HG02571 (cell line): Measurements from ENCODE around the gene DGKB.

Experiments used
- ATAC-seq: cut with Tn5 transposase; IDR thresholded peaks from one replicate; pipeline ENCODE4 v1.9.1; 2021; ENCODE audit warnings: mild to moderate bottlenecking, moderate library complexity; ENCODE audit not compliant: unreplicated experiment

Gene DGKB

DNA sequence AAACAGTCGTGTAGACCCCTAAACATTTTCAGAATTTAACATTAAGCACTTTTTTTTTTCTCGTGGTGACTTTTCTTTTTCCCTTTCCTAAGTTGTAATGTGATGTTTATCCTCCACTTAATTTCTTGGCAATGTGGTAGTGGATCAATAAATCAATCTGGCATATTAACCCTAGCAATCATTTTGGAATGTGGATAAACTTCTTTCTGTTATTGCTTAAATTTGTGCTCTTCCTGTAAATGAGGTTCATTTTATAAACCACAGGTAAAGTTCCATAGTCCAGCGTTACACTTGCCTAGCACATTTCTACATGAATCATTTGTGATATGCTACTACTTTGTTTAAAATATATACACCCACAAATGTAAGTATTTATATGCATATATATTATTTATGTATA is 665.7 kb downstream of the DGKB start:
- no peak for ATAC-seq

DNA sequence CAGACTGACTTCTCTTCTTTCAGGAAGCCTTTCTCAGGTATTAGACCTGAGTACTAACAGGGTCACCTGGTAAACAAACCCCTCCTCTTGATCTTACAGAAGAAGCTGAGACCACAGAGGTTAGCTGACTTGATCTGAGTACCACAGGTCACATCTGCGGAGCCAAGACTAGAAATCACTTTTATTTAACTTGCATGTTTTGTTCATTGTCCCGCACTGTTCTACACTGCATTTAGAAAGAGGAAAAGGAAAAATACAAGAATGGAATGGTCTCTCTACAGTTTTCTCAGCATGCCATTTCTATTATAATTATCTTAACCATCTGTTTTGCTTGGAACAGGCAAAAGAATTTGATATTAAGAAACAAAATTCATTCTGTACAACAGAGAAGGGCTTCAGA is 667.5 kb downstream of the DGKB start:
- no peak for ATAC-seq

DNA sequence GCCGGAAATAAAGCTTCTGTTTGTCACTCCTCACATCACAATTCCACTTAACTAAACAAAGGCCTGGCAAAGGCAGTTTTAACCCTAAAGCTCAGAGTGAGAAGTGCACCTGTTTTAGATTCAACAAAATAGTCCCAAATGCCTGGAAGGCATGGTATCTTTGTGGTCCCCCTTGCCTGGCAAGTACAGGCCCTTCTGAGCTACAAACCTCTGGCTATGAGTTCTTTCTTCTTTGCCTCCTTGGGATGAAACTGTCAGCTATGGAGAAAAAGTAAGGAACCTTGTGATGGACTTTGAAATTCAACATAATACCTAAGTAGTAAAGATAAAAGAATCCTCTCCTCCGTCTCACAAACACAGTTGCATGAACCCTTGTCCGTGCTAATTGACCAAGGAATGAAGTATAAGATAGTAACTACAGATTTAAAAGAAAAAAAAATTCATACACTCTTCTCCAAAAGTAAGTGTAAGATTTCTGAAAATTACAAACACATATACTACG is 668.6 kb downstream of the DGKB start:
- ATAC-seq: no peak

DNA sequence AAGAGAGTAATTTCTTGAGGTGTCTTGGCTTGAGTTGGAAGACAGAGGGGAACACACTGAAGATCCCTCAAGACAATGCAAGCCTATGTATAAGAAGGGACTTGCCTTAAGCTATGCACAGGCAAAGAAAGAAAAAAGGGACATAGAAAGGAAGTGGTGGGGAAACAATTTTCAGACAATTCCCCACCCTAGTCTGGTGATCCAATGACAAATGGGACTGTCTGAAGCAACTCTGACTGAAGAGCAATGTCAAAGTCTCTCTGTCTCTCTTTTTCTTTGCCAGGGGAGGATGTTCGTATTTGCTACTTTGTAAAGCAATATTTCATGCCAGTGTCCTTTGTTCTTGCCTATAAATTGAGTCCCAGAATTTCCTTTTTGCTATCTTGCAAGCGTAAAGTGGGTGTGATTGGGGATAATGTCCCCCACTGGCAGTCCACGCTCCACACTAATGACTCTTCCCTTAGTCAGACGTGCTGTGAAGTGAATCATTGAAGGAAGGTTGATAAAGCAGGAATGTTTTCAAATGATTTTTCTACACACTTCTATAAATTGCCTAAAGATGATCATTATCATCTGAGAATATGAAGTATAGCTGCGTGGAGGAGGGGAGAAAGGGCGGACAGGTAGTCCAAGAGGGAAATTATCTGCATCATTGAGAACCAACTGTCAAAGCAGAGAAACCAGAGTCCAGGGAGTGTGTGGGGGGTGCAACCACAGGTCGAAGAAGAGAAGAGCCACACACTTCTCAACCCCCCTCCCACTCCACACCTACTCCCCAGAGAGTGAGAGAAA is 669.3 kb downstream of the DGKB start:
- no peak for ATAC-seq

DNA sequence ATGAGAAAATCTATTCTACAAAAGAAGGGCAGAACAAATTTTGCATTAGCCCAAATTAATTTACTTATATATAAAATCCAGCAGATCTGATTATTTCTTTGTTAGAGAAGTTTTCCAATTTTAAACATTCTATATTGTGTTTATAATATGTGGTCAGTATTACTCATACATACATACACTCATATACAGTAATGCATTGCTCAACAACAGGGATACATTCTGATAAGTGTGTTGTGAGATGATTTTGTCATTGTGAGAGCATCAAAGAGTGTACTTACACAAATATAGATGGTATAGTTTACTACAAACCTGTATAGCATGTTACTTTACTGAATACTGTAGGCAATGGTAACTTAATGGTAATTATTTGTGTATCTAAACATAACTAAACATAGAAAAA is 673.5 kb downstream of the DGKB start:
- no peak for ATAC-seq

DNA sequence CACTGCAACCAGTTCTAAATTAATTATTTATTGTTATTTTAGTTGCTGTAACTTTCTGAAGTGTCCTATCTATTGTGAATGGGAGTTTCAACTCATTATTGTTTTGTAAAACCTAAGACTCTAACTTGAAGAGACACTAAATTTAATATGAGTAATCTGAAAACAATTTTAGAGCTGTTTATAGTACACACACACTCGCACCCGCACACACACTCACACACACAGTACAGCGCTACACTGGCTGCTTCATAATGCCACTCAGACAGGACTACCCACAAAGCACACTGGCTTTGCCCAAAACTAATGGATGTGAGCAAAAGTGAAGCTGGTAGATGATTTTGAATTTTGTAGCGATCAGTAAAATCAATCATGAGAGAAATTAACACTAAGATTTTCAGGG is 674.2 kb downstream of the DGKB start:
- ATAC-seq: no peak

DNA sequence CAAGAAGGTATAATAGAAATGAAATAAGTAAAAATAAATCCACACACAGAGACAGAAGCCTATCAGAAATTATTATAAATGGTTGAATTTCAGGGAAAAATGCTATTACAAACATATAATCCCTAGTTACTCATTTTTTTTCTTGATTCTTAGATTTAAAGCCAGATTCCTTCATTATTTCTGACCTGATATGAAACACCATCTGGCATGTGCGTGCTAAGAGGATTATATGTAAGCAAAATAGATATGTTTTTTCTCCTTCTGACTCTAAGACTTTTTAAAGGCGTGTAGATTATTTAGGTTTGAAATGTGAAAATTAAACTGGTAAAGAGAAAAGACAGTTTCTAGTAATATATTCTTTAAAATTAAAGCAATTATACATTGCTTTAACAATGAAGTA is 676.4 kb downstream of the DGKB start:
- no peak for ATAC-seq

DNA sequence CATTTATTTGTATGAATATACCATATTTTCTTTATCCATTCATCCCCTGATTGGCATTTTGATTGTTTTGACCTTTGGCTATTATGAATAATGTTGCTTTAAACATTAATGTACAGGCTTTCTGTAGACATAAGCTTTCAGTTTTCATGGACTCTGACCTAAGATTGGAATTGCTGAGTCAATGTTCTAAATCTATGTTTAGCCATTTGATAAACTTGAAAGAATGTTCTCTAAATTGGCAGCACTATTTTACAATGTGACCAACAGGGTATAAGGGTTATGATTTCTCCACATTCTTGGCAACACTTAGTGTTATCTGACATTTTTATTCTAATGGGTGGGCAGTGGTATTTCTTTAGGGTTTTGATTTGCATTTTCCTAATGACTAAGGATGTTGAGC is 683.4 kb downstream of the DGKB start:
- ATAC-seq: no peak

DNA sequence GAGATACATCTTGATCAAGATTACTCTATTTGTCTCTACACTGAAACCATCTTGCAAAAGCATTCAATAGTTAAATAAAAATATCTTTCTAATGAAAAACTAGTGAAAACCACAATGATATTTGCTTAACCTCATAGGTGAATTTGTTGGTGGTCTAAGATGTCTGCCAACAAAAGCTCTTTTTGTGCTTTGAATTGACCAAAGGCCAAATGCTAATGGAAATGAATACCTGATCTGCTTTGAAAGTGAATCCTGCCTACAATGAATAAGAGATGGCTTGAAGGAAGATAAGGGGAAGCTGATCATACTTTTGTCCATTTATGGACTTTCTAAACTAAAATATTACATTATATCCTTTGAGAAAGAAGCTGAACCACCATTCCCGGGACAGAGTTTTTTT is 684.2 kb downstream of the DGKB start:
- no peak for ATAC-seq

DNA sequence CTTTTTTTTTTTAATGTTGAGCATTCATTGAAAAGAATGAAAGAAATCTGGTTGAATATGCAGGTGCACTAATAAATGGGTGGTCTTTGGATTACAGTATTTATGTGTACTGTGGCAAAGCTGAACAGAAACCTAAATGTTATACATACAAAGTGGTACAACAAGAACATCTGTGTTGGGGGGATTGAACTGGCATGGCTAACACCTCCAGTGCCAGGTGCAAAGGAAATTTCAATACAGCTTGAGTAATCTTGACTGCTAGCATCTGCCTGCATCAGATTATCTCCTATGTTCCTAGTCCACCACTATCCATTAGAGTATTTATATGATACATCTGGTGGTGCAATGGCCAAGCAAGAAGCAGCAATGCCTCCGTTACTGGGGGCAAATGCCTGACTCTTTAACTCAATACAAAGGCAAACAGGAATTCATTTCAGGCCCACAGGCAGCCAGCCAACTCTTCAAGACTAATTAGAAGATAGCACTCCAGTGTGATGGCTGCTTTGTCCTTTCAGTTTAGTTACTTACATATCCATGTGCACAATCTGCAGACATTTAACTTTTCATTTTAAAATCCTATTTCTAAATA is 692.6 kb downstream of the DGKB start:
- no peak for ATAC-seq

DNA sequence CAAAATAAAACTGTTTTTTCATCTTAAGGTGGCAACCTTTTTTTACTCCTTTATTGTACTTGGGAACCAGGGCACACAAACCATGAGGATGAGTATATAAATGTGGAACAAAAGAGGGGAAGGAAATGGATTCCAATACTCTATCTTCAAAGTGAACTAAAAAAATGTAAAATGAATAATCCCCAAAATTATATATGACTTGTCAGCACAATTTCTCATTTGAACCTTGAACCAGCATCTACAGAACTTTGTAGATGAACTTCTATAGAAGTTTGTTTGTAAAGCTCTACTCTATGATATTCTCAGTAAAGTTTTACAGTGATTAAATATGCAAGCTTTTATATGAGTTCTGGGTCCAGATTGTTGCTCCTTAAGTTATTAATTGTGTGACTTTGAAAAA is 694.8 kb downstream of the DGKB start:
- ATAC-seq: no peak

DNA sequence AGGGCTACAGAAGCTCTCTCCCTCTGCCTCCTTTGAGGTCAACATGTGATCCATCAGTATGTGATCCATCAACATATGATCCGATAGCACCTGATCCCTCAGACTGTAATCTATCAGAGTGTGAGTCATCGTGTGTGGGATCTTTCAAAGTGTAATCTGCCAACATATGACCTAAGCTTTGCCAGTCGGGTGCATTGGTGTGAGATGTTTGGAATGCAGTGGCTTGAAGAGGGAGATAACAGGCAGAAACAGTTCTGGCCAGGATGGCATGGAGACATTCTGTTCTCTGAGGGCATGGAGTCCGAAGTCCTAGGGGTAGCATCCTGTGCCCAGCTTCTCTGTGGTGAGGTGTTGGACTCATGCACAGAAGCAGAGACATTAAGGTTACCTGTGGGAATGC is 695.4 kb downstream of the DGKB start:
- no peak for ATAC-seq

DNA sequence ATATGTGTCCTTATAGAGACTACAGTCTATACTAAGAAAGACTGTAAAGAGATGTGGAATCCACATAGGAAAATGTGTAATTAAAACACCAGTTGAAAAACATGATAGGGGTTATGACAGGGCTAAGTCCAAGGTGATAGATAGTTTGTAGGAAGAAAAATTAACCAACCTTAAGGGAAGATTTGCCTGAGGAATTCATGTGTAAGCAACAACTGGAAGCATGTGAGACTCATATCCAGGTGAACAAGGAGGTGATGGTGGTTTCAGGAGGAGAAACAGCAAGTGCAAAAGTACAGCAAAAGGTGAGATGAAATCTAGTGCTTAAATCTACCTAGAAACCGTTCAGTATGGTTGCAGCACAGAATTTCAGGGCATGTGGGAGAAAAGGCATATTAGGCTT is 696.4 kb downstream of the DGKB start:
- no peak for ATAC-seq

DNA sequence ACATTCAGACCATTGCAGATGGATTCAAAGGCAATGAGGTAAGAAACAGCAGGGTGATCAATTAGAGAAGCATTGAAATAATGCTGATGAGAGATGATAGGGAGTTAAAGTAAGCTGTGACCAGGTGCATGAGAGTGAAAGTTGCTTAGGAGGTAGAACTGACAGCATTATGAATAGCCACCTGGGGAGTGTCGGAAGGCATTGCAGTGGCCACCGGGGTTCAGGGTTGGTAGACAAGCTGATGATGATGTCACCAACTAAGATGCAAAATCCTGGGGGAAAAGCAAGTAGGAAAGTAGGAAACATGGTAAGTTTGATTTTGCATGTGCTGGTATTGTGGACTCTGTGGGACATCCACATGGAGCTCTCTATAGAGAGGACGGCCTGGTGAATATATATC is 701.2 kb downstream of the DGKB start:
- no peak for ATAC-seq

DNA sequence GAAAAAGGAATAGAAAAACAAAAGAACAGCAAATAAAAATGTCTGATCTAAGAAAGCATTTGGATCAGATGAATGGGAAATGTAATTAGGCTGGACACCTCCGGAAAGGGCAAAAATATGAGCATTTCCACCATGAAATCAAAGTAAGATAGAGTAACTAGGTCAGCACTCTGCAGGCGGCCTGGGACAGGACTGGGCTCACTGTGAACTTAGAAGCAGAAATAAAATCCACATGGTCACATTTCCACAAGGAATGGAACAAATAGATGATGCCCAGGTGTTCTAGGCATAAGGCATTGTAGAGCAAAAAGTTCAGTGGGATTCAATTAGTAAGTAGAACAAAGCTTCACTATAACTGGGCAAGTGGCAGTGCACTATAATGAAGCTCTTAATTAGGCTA is 703.2 kb downstream of the DGKB start:
- no peak for ATAC-seq

DNA sequence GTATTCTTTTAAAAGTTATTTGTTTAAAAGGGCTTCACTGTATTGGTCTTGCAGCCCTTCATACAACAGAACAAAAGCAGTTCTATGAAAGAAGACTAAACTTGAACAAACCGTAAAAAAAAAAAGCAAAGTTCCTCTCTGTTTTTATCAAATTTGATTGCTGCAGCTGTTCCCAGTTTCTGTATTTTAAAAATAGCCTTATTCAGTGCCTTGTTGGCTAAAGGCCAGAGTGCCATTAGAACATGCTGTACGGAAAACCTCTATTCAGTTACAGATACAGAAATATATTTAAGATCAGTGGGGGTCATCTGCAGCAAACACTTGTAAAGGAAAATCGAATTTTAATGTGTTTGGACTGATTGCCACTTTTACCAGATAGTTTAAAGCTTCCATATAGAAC is 705.3 kb downstream of the DGKB start:
- ATAC-seq: no peak

DNA sequence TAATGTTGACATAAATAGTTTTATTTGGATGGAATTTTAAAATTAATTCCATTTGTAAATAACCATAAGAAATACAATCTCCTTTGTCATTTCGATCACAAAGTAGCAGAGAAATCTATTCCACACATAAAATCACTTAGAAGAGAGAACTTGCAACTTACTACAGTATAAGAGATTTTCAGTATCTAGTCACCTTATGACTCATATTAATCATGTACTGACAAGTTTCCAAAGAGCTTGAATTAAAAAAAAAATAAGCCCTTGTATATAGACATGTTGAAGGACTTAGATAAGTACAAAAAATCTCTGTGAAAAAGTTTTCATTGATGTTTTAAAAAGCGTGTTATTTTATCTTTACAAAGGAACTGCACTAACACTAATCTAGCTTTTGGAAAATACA is 706.0 kb downstream of the DGKB start:
- no peak for ATAC-seq

DNA sequence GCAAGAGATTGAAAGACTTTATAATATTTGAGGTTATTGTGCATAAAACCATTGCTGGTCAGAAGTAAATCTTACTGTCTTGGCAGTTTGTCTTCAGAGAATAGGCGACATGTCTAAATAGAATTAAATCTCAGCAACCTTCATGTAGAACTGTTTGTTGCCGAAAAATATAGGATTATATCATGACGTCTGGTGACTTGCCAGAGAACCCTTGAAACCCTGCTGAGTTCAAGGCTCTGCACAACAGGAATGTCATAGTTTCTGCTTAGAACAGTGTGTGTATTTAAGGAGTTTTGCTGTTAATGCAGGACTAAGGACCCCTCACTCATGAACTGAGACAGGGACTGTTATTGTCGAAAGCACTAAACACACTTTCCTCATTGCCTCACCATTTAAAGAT is 706.7 kb downstream of the DGKB start:
- ATAC-seq: no peak

DNA sequence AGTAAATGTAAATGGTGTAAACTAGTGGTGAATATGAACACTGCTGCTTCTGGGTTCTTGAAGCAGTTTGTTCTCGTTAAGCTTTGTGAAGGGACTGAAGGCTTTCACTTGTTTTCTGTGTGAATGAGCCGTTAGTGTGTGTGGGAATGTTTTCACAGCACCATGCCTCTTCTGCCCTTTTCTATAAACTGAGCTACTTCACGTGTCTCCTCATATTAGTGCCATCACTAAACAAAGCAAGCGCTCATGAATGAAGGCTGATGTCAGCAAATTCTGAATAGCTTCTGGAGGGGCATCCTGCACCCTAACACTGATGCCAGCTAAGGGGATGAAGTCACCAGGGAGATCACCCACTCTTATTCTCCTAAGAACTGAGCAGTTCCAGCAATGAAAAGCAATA is 707.5 kb downstream of the DGKB start:
- no peak for ATAC-seq

DNA sequence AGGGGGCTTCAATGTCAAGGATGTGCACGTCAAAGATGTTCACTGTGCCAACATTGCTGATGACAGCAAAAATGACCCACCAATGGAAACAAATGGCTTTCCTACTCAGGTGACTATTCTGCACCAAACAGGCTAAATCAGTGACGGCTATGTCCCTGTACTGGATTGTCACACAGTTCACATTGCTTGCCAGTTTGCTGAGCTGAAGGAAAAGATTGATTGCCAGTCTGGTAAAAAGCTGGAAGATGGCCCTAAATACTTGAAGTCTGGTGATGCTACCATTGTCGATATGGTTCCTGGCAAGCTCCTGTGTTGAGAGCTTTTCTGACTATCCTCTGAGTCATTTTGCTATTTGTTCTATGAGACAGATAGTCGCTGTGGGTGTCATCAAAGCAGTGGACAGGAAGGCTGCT is 710.9 kb downstream of the DGKB start:
- no peak for ATAC-seq

DNA sequence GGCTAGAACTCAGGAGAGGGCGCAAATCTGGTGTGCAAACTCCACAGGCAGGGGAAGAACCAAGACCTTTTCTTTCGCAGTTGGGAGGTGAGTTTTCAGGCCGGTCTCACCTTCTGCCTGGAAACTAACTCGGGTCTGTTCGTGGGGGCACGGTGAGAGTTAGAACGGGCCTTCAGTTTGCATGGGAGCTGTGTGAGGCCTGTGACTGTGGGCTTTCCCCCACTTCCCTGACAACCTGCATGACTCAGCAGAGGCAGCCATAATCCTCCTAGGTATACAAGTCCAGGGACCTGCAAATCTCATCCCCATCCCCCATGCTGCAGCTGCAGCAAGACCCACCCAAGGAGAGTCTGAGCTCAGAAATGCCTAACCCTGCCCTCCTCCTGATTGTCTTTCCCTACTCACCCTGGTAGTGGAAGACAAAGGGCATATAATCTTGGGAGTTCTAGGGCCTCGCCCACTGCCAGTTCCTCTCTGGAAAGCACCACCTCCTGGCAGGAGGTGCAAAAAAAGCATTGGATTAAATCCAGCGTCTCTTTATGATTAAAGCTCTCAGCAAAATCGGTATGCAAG is 718.2 kb downstream of the DGKB start:
- no peak for ATAC-seq

DNA sequence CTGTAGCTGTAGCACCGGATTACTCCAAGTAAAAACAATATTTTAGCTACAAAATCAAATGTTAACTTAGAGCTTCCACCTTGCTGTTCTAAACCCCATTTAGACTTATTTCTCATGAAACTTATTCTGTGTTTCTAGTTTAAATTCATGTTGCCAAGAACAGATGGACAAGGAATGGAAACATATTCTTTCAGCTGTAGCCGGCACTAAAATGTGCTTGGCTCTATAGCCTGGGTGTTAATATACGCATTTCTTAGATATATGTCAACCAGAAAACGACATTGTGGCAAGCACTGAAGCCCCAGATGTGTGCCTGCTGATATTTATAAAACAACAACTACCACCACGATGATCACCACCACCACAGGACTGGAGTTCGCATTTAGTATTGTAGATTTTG is 722.8 kb downstream of the DGKB start:
- no peak for ATAC-seq
